Measurements from ENCODE around the gene CACNA2D2.

DNA sequence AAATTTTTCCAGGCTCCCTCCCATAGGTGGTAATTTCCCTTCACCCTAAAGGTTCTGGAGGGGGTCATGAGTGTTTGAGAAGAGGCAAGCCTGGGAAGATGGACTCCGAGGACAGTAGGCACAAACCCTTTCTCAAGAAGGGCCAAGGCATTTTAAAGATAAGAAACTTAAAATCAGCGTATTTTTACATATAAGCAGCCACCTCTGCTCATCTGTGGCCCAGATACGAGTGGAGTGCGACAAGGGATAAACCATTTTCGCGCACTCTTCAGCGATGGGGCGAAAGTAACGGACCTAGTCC is 163.3 kb downstream of the CACNA2D2 start:
- TF ChIP-seq, protein P1, sequence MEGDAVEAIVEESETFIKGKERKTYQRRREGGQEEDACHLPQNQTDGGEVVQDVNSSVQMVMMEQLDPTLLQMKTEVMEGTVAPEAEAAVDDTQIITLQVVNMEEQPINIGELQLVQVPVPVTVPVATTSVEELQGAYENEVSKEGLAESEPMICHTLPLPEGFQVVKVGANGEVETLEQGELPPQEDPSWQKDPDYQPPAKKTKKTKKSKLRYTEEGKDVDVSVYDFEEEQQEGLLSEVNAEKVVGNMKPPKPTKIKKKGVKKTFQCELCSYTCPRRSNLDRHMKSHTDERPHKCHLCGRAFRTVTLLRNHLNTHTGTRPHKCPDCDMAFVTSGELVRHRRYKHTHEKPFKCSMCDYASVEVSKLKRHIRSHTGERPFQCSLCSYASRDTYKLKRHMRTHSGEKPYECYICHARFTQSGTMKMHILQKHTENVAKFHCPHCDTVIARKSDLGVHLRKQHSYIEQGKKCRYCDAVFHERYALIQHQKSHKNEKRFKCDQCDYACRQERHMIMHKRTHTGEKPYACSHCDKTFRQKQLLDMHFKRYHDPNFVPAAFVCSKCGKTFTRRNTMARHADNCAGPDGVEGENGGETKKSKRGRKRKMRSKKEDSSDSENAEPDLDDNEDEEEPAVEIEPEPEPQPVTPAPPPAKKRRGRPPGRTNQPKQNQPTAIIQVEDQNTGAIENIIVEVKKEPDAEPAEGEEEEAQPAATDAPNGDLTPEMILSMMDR (IDR thresholded peaks at IDR 0.05; ENCODE audit: insufficient read depth, low read depth, low read length) = no peak
- no peak for TF ChIP-seq EZH2 (IDR thresholded peaks at IDR 0.05; ENCODE audit: insufficient read depth, low read length)
